ENCODE data around the gene SYNE1. TPM values are rescaled to one million over a fixed set of nuclear protein-coding genes. Genes with fewer than 3 reads are reported as not detected.

Gene SYNE1
- total RNA-seq, 4 donors from 2014 or later, result 7.4 to 66.4 (median 20.7) TPM

GRCh38 chr6:152394303-152394702, 242.9 kb downstream of the SYNE1 start:
- Histone ChIP-seq H3K27me3 (no peaks in the 10 kb centered on the region), H3K27ac (no peak overlapping the region), H3K4me1 (peaks cover 0 to 4% (median 0%) of the 10 kb centered on the region in 3 donors), H3K36me3 (no peaks in the 10 kb centered on the region), H3K9me3 (no peaks in the 10 kb centered on the region), H3K4me3 (no peak overlapping the region)
- intact Hi-C loops (cut with DNase I), result no loop called here
- no peak for DNase-seq
- 6 to 25% methylated on average over 1 of the region's 1 CpG for WGBS, 2 donors
- no peak for TF ChIP-seq CTCF (IDR thresholded peaks at IDR 0.05)
- no peak for TF ChIP-seq POLR2A (IDR thresholded peaks at IDR 0.05)

DNA sequence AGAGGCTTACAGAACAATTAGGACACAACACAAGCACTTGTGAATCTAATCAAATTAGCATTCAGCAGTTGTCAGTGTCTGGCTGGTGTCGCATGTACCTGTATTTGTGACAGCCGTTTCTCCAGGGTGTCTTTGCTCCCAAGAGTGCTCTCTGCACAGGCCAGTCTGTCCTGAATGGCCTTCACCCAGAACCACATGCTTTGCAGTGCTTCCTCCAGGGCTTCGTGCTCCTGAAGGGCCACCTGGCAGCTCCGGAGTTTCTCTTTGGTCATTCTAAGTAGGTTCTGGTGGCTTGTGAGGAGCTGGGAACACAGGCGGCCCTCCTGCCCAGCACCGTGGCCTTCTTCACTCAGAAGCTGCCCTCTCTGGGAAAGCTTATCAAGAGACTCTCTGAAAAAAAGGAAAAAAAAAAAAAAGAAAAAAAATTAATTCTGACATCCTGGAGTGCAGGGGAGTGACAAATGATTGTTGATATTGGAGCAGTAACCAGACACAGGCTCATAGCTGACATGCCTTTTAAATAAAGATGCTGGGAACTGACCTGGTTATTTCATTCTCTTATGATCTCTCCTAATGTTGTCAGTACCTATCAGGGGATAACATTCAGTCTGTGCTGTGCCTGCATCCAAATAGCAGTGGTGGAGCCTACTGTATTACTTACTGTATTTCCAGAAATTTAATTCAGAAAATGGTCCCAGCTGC, 245.8 kb downstream of the SYNE1 start:
- WGBS, 2 donors, result 88 to 100% methylated on average over 2 to 5 of the region's 6 CpGs
- intact Hi-C loops (cut with DNase I), result no loop called here
- no peak for DNase-seq

DNA sequence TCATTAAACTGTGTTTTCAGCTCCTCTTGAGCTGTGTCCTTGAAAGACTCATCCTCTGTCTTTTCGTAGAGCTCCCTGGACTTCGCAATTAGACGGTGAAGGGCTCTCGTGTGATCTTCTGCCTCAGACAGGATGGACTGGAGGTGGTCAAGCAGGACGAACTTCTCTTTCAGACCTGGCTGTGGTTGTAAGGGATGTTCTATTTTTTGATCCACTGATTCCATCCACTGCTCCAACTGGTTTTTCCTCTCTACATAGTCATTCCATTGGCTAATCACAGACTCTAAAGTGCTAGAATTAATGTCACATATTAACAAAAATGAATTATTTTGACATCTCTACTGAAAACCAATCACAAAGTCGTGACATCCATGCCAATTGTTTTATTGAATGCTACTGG, 250.1 kb downstream of the SYNE1 start:
- DNase-seq, result no peak
- Histone ChIP-seq H3K4me1 (no peaks in the 10 kb centered on the region), H3K9me3 (no peaks in the 10 kb centered on the region), H3K27ac (no peak overlapping the region), H3K36me3 (no peaks in the 10 kb centered on the region), H3K4me3 (no peak overlapping the region), H3K27me3 (no peaks in the 10 kb centered on the region)
- 66 to 75% methylated on average over 6 of the region's 6 CpGs for WGBS, 2 donors
- intact Hi-C loops (cut with DNase I), result no loop called here
- TF ChIP-seq CTCF (IDR thresholded peaks at IDR 0.05) (no peak), POLR2A (IDR thresholded peaks at IDR 0.05) (no peak)

More for the DNA sequence above, 245.8 kb downstream of the SYNE1 start:
- Histone ChIP-seq H3K4me3 (no peak overlapping the region), H3K9me3 (no peaks in the 10 kb centered on the region), H3K4me1 (no peaks in the 10 kb centered on the region), H3K27me3 (no peaks in the 10 kb centered on the region), H3K27ac (no peak overlapping the region), H3K36me3 (no peaks in the 10 kb centered on the region)
- TF ChIP-seq CTCF (IDR thresholded peaks at IDR 0.05) (no peak), POLR2A (IDR thresholded peaks at IDR 0.05) (no peak)

- no peak for DNase-seq
- Histone ChIP-seq H3K27ac (no peak overlapping the region), H3K4me1 (peaks cover 0 to 6% (median 0%) of the 10 kb centered on the region in 3 donors), H3K27me3 (no peaks in the 10 kb centered on the region), H3K9me3 (no peaks in the 10 kb centered on the region), H3K36me3 (no peaks in the 10 kb centered on the region), H3K4me3 (no peak overlapping the region)
- TF ChIP-seq CTCF (IDR thresholded peaks at IDR 0.05) (no peak), POLR2A (IDR thresholded peaks at IDR 0.05) (no peak)
- 25 to 40% methylated on average over 2 of the region's 2 CpGs for WGBS, 2 donors
- intact Hi-C loops (cut with DNase I), result no loop called here
Observed at GRCh38 chr6:152386131-152386530, 251.0 kb downstream of the SYNE1 start.

DNA sequence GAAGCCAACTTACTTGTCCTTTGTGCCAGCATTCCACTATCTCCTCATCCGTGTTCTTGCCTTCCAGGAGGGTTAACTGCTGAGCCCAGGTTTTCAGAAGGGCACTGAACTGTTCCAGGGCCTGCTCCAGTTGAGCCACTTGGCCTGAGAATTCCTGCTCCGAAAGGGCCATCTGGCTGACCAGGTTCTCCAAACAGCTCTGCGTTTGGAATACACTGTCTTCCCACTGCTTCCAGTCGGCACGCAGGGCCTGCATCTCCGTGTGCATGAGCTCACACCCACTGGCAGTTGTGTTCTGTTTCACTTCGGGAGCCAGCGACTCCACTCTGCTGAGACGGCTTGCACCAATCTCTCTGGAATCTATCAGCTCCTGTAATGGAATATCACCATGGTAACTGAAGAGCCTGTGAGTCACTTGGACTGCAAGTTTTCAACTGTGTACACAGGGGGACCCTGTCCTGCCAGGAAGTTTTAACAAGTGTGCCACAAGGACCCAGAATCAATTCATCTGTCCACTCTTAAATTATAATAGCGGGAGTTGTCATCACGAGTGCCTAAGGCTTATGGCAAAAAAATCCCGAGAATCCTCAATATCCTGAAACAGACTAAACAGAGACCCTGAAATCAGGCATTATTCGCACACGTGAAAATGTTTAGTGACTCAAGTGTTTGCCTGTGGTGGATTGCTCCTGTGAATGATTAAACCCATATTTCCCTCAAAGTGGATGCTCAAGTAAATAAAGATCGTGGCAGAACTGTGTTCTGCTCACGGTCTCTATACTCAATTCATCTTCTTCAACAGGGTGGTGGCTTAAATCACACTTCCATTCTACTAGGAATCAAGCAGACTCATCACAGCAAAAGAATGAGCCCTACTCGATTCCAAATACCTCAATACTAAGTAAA, 255.9 kb downstream of the SYNE1 start:
- Histone ChIP-seq H3K36me3 (no peaks in the 10 kb centered on the region), H3K27me3 (no peaks in the 10 kb centered on the region), H3K27ac (peak overlapping the region; percentile 70 to 94 (median 88)), H3K4me3 (peak overlapping the region; percentile 21 to 69 (median 48)), H3K4me1 (peaks cover 0 to 29% (median 2%) of the 10 kb centered on the region in 3 donors), H3K9me3 (no peaks in the 10 kb centered on the region)
- intact Hi-C loops (cut with DNase I), result no loop called here
- DNase-seq, result no peak
- no peak for TF ChIP-seq CTCF (IDR thresholded peaks at IDR 0.05)
- peak in 2 of 4 donors; percentile 39 to 66 for TF ChIP-seq POLR2A (IDR thresholded peaks at IDR 0.05)
- 19 to 36% methylated on average over 14 to 17 of the region's 17 CpGs for WGBS, 2 donors
